Measurements from ENCODE around the gene TAS2R39. TPM values are rescaled to one million over a fixed set of nuclear protein-coding genes. Genes with fewer than 3 reads are reported as not detected.

TAS2R39 gene
- total RNA-seq, 3 donors from 2014 or later (not counting 1 experiment from before 2014, with no cell fraction given) = not detected

GRCh38 chr7:143216151-143216550 is 32.9 kb downstream of the TAS2R39 start:
- Mint-ChIP-seq H3K27ac (no peak overlapping the region), H3K9me3 (no peaks in the 10 kb centered on the region), H3K4me3 (no peak overlapping the region), H3K27me3 (ENCODE audit: low read depth in 2 of 2) (peaks cover 0 to 11% of the 10 kb centered on the region in 2 donors), H3K36me3 (no peaks in the 10 kb centered on the region), H3K4me1 (no peaks in the 10 kb centered on the region)
- DNase-seq (no peak), ATAC-seq (no peak)
- 93% methylated on average over 6 of the region's 6 CpGs for WGBS (ENCODE audit: insufficient coverage)
- intact Hi-C loops (cut with micrococcal nuclease) = no loop called here
- Histone ChIP-seq H3K27me3 (ENCODE audit: control insufficient read depth, insufficient read depth, low read length) (no peaks in the 10 kb centered on the region), H3K4me3 (ENCODE audit: low read length) (no peak overlapping the region), H3K9me3 (ENCODE audit: control insufficient read depth, insufficient read depth, low read length) (no peaks in the 10 kb centered on the region), H3K27ac (ENCODE audit: low read length) (no peak overlapping the region), H3K4me1 (ENCODE audit: control insufficient read depth, insufficient read depth, low read length) (no peaks in the 10 kb centered on the region), H3K36me3 (ENCODE audit: control insufficient read depth, insufficient read depth, low read length) (no peaks in the 10 kb centered on the region)
- no peak for TF ChIP-seq CTCF (IDR thresholded peaks at IDR 0.05)

- WGBS (ENCODE audit: insufficient coverage) = 92% methylated on average over 2 of the region's 2 CpGs
- Mint-ChIP-seq H3K4me1 (no peaks in the 10 kb centered on the region), H3K4me3 (no peak overlapping the region), H3K9me3 (no peaks in the 10 kb centered on the region), H3K27ac (no peak overlapping the region), H3K27me3 (ENCODE audit: low read depth in 2 of 2) (peaks cover 4 to 16% of the 10 kb centered on the region in 2 donors), H3K36me3 (no peaks in the 10 kb centered on the region)
- DNase-seq = no peak
- Histone ChIP-seq H3K9me3 (ENCODE audit: control insufficient read depth, insufficient read depth, low read length) (no peaks in the 10 kb centered on the region), H3K4me3 (ENCODE audit: low read length) (no peak overlapping the region), H3K27me3 (ENCODE audit: control insufficient read depth, insufficient read depth, low read length) (no peaks in the 10 kb centered on the region), H3K27ac (ENCODE audit: low read length) (no peak overlapping the region), H3K4me1 (ENCODE audit: control insufficient read depth, insufficient read depth, low read length) (no peaks in the 10 kb centered on the region), H3K36me3 (ENCODE audit: control insufficient read depth, insufficient read depth, low read length) (no peaks in the 10 kb centered on the region)
- no peak for ATAC-seq
- intact Hi-C loops (cut with micrococcal nuclease) = no loop called here
- TF ChIP-seq CTCF (IDR thresholded peaks at IDR 0.05) = no peak
These were observed 33.5 kb downstream of the TAS2R39 start for GRCh38 chr7:143216686-143217085.

GRCh38 chr7:143217806-143218205 is 34.6 kb downstream of the TAS2R39 start:
- DNase-seq = no peak
- 100% methylated on average over 1 of the region's 2 CpGs for WGBS (ENCODE audit: insufficient coverage)
- no peak for ATAC-seq
- H3K27ac ChIP-seq (ENCODE audit: low read length) = no peak overlapping the region
- H3K27me3 Mint-ChIP-seq (ENCODE audit: low read depth in 2 of 2) = peaks cover 13 to 27% of the 10 kb centered on the region in 2 donors
- H3K9me3 ChIP-seq (ENCODE audit: control insufficient read depth, insufficient read depth, low read length) = no peaks in the 10 kb centered on the region
- H3K4me1 ChIP-seq (ENCODE audit: control insufficient read depth, insufficient read depth, low read length) = no peaks in the 10 kb centered on the region
- intact Hi-C loops (cut with micrococcal nuclease) = no loop called here
- no peak overlapping the region for H3K4me3 Mint-ChIP-seq
- H3K4me3 ChIP-seq (ENCODE audit: low read length) = no peak overlapping the region
- H3K27ac Mint-ChIP-seq = no peak overlapping the region
- no peaks in the 10 kb centered on the region for H3K36me3 ChIP-seq (ENCODE audit: control insufficient read depth, insufficient read depth, low read length)
- TF ChIP-seq CTCF (IDR thresholded peaks at IDR 0.05) = no peak
- H3K9me3 Mint-ChIP-seq = no peaks in the 10 kb centered on the region
- H3K36me3 Mint-ChIP-seq = no peaks in the 10 kb centered on the region
- H3K4me1 Mint-ChIP-seq = no peaks in the 10 kb centered on the region
- H3K27me3 ChIP-seq (ENCODE audit: control insufficient read depth, insufficient read depth, low read length) = no peaks in the 10 kb centered on the region

GRCh38 chr7:143221286-143221685 is 38.1 kb downstream of the TAS2R39 start:
- H3K9me3 Mint-ChIP-seq = no peaks in the 10 kb centered on the region
- no peak for DNase-seq
- intact Hi-C loops (cut with micrococcal nuclease) = no loop called here
- no peak overlapping the region for H3K4me3 Mint-ChIP-seq
- no peak overlapping the region for H3K27ac ChIP-seq (ENCODE audit: low read length)
- WGBS (ENCODE audit: insufficient coverage) = 80% methylated on average over 1 of the region's 2 CpGs
- H3K27me3 Mint-ChIP-seq (ENCODE audit: low read depth in 2 of 2) = peaks cover 22 to 39% of the 10 kb centered on the region in 2 donors
- H3K36me3 Mint-ChIP-seq = no peaks in the 10 kb centered on the region
- H3K9me3 ChIP-seq (ENCODE audit: control insufficient read depth, insufficient read depth, low read length) = no peaks in the 10 kb centered on the region
- TF ChIP-seq CTCF (IDR thresholded peaks at IDR 0.05) = no peak
- H3K4me1 Mint-ChIP-seq = no peaks in the 10 kb centered on the region
- ATAC-seq = no peak
- no peaks in the 10 kb centered on the region for H3K36me3 ChIP-seq (ENCODE audit: control insufficient read depth, insufficient read depth, low read length)
- H3K27ac Mint-ChIP-seq = no peak overlapping the region
- H3K4me3 ChIP-seq (ENCODE audit: low read length) = no peak overlapping the region
- peaks cover 3% of the 10 kb centered on the region for H3K27me3 ChIP-seq (ENCODE audit: control insufficient read depth, insufficient read depth, low read length)
- H3K4me1 ChIP-seq (ENCODE audit: control insufficient read depth, insufficient read depth, low read length) = no peaks in the 10 kb centered on the region
